GM19468 (cell line): ENCODE measurements around the gene TGM2.

Source experiments
- ATAC-seq: cut with Tn5 transposase; IDR thresholded peaks from one replicate; pipeline ENCODE4 v1.9.1; 2021; ENCODE audit warnings: mild to moderate bottlenecking, moderate library complexity, moderate number of reproducible peaks; ENCODE audit not compliant: unreplicated experiment; ENCODE audit errors: extremely low read depth

The TGM2 gene

GRCh38 chr20:38178581-38178980 is 13.5 kb upstream of the TGM2 start:
- no peak for ATAC-seq

DNA sequence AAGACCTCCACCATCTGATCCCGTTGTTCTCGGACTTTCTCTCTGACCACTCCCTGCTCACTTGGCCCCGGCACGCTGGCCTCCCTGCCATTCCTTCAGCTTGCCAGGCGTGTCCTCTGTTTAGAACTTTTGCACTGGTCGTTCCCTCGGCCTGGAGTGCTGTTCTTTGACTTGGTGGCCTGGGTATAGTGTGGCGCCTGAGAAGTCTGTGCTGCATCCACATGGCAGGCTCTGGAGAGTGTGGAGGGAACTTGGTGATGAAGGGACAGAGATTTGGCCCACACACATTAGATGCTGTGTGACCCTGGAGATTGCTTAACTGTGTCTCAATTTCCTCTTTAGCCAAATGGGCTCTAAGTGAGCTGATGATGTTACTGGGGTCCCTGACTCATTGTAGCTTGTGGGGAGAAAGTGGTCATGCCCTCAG is 13.0 kb upstream of the TGM2 start:
- no peak for ATAC-seq

DNA sequence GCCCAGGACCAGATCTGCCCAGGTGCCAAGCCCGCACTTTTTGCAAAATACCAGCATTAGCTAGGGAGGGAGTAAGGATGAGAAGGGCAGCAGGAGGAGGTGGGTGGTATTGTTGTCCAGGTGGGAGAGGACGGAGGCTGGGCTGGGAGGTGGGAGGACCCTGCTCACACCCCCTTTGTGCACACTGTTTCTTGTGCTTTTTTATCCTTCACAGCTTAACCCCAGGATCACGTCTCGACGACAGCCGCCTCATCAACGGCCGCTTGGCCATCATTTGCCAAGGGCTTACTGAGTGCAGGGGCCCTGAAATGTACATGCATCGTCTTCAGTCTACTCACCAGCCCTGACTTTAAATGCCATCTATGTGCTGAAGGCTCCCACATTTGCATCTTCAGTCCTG is 12.1 kb upstream of the TGM2 start:
- ATAC-seq: no peak

GRCh38 chr20:38175304-38176180 is 10.5 kb upstream of the TGM2 start:
- no peak for ATAC-seq

- ATAC-seq: no peak
Measured at GRCh38 chr20:38173237-38174156, 8.4 kb upstream of the TGM2 start.

DNA sequence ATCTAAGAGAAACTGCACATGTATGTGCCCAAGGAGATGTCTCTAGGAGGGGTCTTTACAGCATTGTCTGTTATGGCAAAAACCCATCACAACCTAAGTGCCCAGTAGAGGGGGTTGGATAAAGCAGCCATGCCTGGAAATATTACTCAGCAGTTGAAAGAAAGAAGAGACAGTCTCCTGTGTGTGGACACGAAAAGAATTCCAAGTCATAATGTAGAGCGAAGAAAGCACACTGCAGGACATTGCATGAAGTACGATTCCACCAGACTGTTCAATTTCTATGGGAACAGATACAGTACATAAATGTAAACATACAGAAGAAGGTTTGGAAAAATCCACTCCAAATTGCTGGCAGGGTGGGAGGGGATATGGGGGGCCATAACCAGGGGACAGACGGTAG is 7.3 kb upstream of the TGM2 start:
- no peak for ATAC-seq

DNA sequence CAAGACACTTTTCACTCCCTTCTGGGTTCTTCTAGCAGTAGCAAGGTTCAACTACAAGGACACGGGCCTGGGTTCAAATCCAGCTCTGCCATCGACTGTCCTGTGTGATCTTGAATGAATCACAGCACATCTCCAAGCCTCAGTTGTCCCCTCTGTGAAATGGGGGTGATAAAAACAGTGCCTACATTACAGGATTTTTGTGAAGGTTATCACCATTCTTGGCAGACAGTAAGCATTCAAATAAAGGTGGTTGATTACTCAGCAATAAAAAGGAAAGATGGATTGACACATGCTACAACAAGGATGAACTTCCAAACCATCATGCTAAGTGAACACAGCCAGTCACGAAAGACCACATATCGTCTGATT is 6.6 kb upstream of the TGM2 start:
- no peak for ATAC-seq

DNA sequence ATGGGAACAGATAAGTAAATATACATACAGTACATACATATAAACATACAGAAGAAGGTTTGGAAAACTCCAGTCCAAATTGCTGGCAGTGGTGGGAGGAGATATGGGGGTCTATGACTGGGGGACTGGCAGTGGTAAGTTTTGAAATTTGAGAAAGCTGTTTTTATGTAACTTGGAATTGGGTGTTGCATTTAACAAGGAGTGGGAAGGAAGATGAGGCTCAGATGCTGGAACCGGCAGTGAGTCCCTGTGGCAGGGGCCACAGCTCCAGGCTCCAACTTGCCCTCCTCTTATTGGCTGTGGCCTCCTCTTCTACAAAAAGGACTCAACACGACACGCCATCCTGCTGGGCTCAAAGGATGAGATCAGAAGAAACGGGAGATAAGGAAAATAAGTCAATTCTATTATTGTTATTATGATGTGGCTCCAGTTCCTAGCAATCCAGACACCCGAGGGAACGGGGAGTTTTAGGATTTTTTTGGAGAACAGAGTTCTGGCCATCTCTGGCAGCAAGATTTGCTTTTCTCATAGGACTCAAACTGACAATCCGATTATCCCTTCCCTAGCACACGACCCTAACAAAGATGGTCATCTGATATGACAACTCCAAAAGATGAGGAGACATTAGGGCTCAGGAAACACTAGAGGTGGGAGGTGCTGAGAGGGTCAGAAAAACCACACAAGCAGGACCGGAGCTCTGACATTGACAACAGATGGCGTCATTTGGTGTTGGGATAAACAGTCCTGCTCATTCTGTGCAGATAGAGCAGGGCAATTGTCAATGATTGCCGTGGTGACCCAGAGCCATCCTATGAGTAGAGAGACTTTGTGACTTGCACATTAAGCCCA is 6.0 kb upstream of the TGM2 start:
- ATAC-seq: no peak

DNA sequence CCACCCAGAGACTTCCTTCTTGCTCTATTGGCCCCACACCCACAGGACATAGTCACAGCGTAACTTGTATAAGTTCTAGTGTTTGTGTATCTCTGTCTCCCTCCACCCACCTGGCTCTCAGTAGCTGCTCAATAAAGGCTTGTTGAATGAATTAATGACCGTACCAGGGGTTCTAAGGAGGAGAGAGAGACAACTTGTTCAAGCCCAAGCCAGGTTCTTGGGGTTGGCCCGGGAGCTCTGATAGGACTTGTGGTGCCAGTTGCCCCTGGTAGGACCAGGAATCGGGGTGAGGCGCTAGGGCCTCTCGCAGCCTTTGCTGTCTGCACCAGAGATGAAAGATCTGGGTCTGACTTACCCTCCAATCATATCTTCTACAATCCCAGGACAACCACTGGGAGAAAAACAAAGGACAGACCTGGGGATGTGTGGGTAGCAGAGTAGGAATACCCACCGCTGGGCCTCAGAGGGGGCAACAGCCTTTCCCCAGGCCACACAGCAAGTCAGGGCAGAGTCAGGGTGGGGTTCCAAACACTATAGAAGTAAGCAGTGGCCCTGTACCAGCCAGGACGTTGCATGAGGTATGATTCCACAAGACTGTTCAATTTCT is 5.3 kb upstream of the TGM2 start:
- ATAC-seq: no peak

- ATAC-seq: no peak
Measured at GRCh38 chr20:38169636-38170193, 4.6 kb upstream of the TGM2 start.

GRCh38 chr20:38168791-38169589 is 3.9 kb upstream of the TGM2 start:
- ATAC-seq: no peak

DNA sequence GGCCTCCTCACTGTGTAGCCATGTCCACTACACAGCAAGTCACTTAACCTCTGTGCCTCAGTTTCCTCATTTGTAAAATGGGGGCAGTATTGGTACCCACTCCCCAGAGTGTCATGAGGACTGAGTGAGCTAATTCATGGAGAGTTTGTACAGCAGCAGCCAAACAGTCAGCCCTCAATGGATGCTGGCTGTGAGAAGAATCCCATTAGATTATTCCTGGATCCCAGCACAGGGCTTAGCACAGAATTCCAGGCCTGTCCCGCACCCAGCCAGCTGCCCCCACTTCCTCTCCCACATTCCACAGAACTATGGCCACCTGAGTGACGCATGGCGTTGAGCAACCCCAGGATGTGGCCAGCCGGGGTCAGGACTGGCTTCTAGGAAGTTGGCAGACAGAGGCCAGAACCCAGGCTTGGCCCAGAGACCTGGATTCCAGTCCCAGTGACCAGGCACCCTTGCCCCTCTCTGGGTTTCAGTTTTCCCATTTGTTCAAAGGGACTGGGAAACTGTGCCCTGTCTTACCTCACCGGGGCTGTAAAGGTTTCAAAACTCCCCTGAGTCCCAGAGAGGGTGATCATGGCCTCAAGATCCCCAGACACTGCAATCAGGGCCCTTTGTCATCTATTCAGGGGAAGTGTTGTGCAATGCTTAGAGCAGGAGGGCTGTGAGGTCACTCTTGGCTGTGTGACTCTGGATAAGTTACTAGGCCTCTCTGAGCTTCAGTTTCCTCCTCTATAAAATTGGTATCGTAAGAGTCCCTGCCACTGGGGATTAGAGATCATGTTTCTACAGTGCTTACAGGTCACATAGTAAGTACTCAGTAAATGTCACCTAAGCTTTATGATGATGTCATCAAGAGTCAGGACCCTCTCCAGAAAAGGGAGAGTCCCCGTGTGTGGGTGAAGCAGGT is 3.0 kb upstream of the TGM2 start:
- ATAC-seq: no peak

GRCh38 chr20:38167328-38167850 is 2.3 kb upstream of the TGM2 start:
- no peak for ATAC-seq

GRCh38 chr20:38166703-38167233 is 1.7 kb upstream of the TGM2 start:
- ATAC-seq: no peak

- ATAC-seq: no peak
Measured at GRCh38 chr20:38165966-38166702, 1.1 kb upstream of the TGM2 start.

GRCh38 chr20:38164624-38165088 is 414 bp downstream of the TGM2 start:
- ATAC-seq: no peak

GRCh38 chr20:38164069-38164468 is 1.0 kb downstream of the TGM2 start:
- ATAC-seq: no peak
